Left lung (tissue), 10 donors: Measurements from ENCODE around the gene UBL4B. TPM values are rescaled to one million over a fixed set of nuclear protein-coding genes. Genes with fewer than 3 reads are reported as not detected.

Experiments
- ATAC-seq: fragments of 200-7000 bp; cut with Tn5 transposase; one replicate; pipeline ENCODE4 v1.9.1; 2020; ENCODE audit warnings: moderate library complexity
- DNase-seq, 4 donors: peaks; one replicate each; pipeline ENCODE4 v3.0.0-alpha.2; 2013 to 2020
- H3K27ac ChIP-seq, 2 donors: fragments of 200-600 bp; sonication (generic) in 1 of 2; one replicate each; pipeline versions ENCODE4 v1.5.0 to v1.8.0; 2020 to 2021
- H3K27me3 ChIP-seq, 2 donors: fragments of 200-600 bp; sonication (generic) in 1 of 2; one replicate each; pipeline versions ENCODE4 v1.5.0 to v1.8.0; 2020 to 2021
- H3K36me3 ChIP-seq, 2 donors: fragments of 200-600 bp; sonication (generic) in 1 of 2; one replicate each; pipeline versions ENCODE4 v1.5.0 to v1.8.0; 2020 to 2021
- H3K4me1 ChIP-seq, 2 donors: fragments of 200-600 bp; one replicate each; pipeline ENCODE4 v1.8.0; 2021
- H3K4me3 ChIP-seq, 2 donors: fragments of 200-600 bp; sonication (generic) in 1 of 2; one replicate each; pipeline versions ENCODE4 v1.5.0 to v1.8.0; 2020 to 2021; ENCODE audit warnings: mild to moderate bottlenecking in 1 of 2
- H3K9me3 ChIP-seq, 2 donors: fragments of 200-600 bp; sonication (generic) in 1 of 2; one replicate each; pipeline versions ENCODE4 v1.5.0 to v1.8.0; 2020 to 2021
- intact Hi-C, 2 donors: fragments of 100-400 bp; cut with DNase I; formaldehyde crosslinking; loops; one replicate each; pipeline versions ENCODE4 v1.11.2 to v1.14.2; 2022
- polyA plus RNA-seq, 6 donors: library from polyadenylated mRNA; unstranded; fragments of 120-200 nt; gene quantifications; one replicate each; pipeline ENCODE4 v1.2.1, GENCODE V29; 2013; ENCODE audit not compliant: insufficient read length in 6 of 6
- total RNA-seq, 2 donors: library from RNA; stranded (reverse); fragmentation: NEBNext Ultra II Directional; extraction: Animal tissue kit (Norgen Biotek cat#: 25700); gene quantifications; one replicate each; pipeline ENCODE4 v1.2.1, GENCODE V29; 2021
- TF ChIP-seq, protein P1 (sequence below), 2 donors: fragments of 200-600 bp; sonication (generic) in 1 of 2; IDR thresholded peaks; one replicate each; pipeline versions ENCODE4 v1.5.0 to v1.8.0; 2021; ENCODE audit warnings: antibody characterized with exemption in 2 of 2
- donor health status: DM: no; HTN: yes; CAD: no.
- donor health status: DM: no; HTN: no; CAD: no.

Gene UBL4B
- total and polyA plus RNA-seq, 8 donors = not detected

DNA sequence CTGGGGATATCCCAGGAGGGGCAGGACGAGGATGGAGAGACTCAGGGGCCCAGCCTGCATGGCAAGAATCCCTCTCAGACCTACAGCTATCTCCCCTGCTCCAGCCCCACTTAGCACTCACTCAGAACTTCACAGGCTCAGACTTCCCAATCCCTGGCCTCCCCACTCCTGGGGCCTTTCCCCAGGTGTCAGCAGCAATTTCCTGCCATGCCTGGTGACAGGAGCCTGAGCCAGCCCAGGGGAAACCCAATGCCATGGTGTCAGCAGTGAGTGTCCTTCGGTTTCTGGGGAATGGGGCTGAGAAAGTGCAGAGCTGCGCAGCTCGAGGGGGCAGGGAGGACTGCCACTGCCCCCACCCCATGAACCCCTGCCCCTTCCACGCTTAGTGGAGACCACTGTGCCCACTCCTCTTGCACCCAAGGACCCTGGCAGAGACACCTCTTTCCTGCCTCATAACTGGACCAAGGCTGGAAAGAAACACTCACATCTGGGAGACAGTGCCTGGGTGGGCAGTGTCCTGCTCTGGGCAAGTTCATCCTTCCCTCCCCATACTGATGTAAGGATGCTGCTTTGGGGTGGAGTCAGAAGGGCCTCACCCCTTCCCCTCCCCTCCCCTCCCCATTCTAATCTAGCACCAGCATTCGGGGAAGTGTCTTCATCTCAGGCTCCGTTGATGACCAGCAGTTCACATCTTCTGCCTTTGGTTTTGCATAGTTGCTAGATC is 17.1 kb upstream of the UBL4B start:
- peaks cover 0 to 23% of the 10 kb centered on the region in 2 donors for H3K27me3 ChIP-seq
- ATAC-seq (no peak), DNase-seq (no peak)
- TF ChIP-seq, protein P1, sequence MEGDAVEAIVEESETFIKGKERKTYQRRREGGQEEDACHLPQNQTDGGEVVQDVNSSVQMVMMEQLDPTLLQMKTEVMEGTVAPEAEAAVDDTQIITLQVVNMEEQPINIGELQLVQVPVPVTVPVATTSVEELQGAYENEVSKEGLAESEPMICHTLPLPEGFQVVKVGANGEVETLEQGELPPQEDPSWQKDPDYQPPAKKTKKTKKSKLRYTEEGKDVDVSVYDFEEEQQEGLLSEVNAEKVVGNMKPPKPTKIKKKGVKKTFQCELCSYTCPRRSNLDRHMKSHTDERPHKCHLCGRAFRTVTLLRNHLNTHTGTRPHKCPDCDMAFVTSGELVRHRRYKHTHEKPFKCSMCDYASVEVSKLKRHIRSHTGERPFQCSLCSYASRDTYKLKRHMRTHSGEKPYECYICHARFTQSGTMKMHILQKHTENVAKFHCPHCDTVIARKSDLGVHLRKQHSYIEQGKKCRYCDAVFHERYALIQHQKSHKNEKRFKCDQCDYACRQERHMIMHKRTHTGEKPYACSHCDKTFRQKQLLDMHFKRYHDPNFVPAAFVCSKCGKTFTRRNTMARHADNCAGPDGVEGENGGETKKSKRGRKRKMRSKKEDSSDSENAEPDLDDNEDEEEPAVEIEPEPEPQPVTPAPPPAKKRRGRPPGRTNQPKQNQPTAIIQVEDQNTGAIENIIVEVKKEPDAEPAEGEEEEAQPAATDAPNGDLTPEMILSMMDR (IDR thresholded peaks at IDR 0.05) = no peak
- H3K27ac ChIP-seq = no peak overlapping the region
- no peaks in the 10 kb centered on the region for H3K4me1 ChIP-seq
- intact Hi-C loops = no loop called here
- H3K9me3 ChIP-seq = no peaks in the 10 kb centered on the region
- H3K4me3 ChIP-seq = no peak overlapping the region
- H3K36me3 ChIP-seq = no peaks in the 10 kb centered on the region

DNA sequence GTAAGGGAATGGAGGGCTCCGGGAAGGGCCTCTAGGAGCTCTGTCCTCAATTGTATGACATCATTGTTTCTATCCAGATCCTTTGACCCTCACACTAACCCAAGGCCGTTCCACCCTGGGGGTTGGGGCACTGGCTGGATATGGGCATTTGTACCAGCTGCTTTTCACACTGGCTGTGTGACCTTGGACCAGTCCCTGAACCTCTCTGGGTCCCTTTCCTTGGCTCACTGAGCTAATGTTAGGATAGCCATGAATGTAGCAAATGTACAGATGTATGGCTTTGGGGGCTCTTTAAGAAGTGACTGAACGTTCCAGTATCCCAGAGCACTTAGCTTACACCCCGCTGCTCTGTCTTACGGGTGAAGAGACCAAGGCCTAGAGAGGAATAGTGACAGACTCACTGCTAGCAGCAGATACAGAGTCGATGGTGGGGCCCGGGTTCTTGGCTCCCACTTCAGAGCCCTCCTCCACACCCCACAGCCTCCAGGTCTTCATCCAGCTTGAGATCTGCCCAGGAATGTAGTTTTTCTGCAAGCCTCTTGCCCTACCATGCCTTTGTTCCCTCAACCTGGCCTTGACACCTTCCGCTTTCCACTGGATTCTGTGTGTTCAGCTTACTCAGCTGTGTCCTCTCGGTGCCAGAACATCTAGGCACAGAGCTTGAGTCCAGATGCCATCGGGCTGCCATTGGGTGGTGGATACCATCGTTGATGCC is 14.6 kb upstream of the UBL4B start:
- intact Hi-C loops = no loop called here
- Histone ChIP-seq H3K36me3 (no peaks in the 10 kb centered on the region), H3K4me1 (no peaks in the 10 kb centered on the region), H3K9me3 (no peaks in the 10 kb centered on the region), H3K27me3 (peaks cover 0 to 23% of the 10 kb centered on the region in 2 donors), H3K4me3 (no peak overlapping the region), H3K27ac (no peak overlapping the region)
- ATAC-seq (no peak), DNase-seq (no peak)
- TF ChIP-seq, protein P1 (IDR thresholded peaks at IDR 0.05) = no peak

DNA sequence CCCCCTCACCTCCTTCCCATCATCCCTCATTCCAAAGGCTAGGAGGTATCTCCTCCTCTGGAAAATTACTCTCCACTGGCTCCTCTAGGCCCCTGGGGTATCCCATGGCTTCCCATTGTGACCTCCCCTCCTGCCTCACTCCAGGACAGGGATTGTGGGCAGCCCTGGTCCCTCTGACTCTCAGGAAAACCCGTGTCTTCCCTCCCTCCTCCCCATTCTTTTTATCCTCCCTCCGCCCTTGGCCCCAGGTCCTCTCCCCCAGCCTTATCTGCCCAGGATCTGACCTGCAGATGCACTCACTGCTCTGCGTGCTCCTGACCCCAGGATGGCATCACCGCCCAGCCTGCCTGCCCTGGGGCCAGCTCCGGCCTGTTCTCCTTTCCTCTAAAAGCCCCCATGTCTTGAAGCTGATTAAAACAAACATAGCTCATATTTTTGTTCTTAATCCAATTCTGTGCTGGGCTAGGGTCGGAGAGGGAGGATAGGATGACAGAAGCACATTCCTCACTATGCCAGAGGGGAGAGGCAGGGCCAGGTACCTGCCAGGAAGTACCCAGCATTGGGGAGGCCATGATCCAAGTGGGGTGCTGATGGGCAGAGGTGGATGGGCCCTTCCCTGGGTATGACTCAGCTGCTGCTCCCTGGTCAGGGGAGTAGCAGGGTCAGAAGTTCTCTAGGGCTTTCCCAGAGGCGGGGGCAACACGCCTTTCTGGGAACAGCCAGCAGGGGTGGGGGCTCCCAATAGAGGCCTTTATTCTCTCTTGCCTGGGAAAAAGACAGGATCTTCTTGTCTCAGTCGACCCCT is 13.8 kb upstream of the UBL4B start:
- no peak overlapping the region for H3K27ac ChIP-seq
- ATAC-seq (no peak), DNase-seq (no peak)
- no peak overlapping the region for H3K4me3 ChIP-seq
- peaks cover 0 to 23% of the 10 kb centered on the region in 2 donors for H3K27me3 ChIP-seq
- H3K4me1 ChIP-seq = no peaks in the 10 kb centered on the region
- TF ChIP-seq, protein P1 (IDR thresholded peaks at IDR 0.05) = no peak
- intact Hi-C loops = no loop called here
- H3K36me3 ChIP-seq = no peaks in the 10 kb centered on the region
- no peaks in the 10 kb centered on the region for H3K9me3 ChIP-seq

DNA sequence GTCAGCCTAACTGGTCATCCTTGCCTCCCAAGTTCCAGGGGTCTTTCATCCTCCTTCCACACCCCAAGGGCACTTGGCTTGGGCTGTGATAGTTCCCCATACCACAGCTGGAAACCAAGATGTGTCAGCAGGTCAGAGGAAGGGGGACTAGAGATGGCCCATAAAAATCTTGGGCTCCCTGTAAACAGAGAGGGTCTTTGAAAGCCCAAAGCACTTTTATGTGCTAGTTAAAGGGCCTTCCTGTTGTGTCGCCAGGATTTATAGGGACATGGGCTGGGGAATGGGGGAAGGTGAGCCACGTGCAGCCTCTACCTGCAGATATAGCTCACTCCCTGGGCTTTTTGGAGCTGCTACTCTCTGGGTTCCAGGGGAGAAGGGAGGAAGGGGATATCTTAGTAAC is 11.9 kb upstream of the UBL4B start:
- intact Hi-C loops = no loop called here
- no peak overlapping the region for H3K4me3 ChIP-seq
- ATAC-seq = no peak

More for the DNA sequence above, 11.9 kb upstream of the UBL4B start:
- H3K36me3 ChIP-seq = no peaks in the 10 kb centered on the region
- no peak overlapping the region for H3K27ac ChIP-seq
- TF ChIP-seq, protein P1 (IDR thresholded peaks at IDR 0.05) = no peak
- peaks cover 0 to 12% of the 10 kb centered on the region in 2 donors for H3K27me3 ChIP-seq
- no peaks in the 10 kb centered on the region for H3K9me3 ChIP-seq
- DNase-seq = no peak
- no peaks in the 10 kb centered on the region for H3K4me1 ChIP-seq
